ENCODE measurements around the gene ZNF638. TPM values are rescaled to one million over a fixed set of nuclear protein-coding genes. Genes with fewer than 3 reads are reported as not detected.

Gene ZNF638
- polyA plus RNA-seq, 3 donors: 210 to 235 (median 223) TPM

DNA sequence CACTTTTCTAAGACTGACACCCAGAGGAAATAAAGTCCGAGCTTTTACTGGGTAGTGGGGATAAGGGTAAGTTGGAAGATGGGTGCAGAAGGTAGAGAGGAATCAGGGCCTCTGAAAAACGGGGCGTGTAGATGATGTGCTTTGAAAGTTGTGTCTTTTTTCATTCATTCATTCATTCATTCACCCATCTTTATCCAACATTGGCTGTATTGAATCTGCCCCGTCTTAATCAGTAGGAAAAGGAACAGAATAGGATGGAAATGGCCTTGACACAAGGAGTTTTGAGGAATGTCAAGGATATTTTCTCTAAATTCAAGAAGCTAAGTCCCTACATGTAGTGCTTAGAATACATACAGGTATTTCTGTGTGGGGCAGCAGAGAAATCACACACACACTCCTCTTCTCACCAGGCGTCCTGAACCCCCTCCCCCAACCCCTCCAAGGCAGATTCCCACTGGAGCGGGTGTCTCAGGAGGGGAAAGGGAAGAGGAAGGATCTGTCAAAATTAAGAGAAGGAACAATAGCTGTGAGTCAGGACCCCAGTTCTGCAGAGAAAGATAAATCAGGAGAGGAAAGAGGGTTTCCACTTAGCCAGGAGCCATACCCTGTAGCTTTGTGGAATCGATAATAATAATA is 135.7 kb downstream of the ZNF638 start:
- no peak for DNase-seq (ENCODE audit: low read depth in 3 of 3, low spot score in 2 of 3)

DNA sequence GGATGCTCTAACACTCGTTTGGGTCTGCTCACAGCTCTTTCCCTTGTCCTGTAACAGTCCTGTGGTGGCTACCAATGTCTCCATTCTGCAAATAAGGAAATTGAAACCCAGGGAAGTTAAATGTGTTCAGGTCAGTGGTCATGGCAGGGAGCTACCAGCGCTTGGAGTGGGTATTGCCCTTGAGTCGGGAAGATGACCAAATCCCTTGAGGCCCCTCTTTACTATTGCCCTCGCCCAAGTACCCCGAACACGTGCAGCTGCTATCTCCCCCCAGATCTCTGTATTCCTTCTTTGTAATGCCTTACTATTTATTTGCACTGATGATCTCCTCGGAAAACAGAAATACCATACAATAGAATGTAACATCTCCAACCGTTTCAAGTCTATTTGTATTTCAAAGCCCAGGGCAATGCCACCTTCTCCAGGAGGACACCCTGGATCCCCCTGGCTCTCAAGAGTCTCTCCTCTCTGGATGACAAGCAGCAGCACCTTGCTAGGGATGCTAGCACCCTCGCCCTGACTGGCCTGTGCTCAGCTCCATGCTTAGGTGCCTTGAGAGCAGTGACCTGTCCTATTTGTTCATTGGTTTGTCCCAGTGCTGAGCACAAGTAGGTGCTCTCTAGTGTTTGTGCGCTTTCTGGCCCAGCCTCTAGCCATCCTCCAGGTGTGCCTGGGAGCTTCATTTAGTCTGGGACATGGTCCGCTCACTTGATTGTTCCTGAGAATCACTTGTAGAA is 136.9 kb downstream of the ZNF638 start:
- no peak for DNase-seq (ENCODE audit: low read depth in 3 of 3, low spot score in 2 of 3)

DNA sequence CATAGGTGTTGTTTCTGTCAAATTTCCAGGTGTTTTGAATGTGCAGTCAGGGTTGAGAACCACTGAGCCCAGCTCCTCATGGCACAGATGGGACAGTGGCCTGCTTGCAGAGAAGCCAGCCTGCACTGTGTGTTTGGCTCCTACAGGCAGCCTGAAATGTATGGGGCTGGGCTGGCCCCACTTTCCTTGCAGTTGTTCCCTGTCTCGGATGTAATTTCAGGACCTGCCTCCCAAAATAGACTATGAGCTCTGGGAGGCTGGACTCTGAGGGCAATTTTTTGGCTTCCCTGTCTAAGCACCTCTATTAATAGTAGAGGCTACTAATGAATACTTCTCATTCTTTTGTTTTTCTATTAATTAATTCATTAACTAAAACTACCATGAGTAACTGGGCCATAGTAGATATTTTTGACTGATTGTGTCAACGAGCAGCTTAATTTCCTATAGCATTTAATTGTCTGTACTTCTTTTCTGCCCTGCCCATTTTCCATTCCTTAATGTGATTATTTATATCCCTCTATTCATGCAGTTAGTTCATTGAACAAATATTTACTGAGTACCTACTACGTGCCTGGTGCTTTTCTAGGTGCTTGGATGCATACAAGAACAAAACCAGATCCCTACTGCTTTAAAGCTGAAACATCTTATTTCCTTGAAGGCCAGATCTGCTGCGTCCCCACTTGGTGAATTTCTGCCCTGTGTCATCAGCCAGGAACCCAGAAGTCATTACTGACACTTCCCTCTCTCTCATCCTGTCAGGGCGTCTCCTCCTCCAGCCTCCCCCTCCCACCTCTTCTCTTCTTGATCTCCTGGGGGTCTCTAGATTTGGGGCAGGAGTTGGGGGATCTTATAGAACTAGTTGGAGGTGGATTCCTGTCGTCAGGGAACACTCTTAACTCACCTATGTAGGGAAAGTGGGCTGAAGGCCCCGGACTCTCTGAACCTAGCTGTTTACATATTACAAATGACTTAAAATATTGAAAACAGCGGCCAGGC is 138.1 kb downstream of the ZNF638 start:
- no peak for DNase-seq (ENCODE audit: low read depth in 3 of 3, low spot score in 2 of 3)

DNA sequence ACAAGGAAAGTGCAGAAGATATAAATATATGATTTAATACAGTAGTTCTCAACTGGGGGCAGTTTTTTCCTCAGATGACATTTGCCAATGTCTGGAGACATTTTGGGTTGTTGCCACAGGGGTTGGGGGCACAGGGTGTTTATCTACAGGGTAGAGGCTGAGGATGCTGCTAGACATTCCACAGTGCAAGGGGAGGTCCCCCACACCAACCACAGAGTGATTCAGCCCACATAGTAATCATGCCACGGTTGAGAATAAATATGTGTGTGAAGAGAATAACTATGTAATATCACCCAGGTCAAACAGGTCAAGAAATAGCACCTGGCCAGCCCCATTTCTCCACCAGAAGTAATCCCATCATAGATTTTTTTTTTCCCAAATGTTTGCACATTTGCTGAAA is 139.7 kb downstream of the ZNF638 start:
- no peak for DNase-seq (ENCODE audit: low read depth in 3 of 3, low spot score in 2 of 3)

DNA sequence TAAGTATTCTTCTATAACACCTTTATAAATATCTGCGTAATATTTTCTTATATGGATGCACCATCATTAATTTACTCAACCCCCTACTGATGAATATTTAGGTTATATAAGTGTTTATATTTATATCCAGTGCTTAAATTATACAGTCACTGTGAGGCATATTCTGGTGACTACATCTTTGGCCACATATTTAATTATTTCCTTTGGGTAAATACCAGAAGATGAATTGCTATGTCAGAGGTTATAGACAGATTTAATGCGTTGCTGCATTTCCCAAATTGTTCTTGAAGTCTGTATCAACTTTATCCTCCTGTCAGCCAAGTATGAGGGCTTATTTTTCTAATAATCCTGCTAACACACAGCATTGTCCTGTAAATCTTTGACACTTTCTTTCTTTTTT is 140.4 kb downstream of the ZNF638 start:
- DNase-seq (ENCODE audit: low read depth in 3 of 3, low spot score in 2 of 3): no peak

DNA sequence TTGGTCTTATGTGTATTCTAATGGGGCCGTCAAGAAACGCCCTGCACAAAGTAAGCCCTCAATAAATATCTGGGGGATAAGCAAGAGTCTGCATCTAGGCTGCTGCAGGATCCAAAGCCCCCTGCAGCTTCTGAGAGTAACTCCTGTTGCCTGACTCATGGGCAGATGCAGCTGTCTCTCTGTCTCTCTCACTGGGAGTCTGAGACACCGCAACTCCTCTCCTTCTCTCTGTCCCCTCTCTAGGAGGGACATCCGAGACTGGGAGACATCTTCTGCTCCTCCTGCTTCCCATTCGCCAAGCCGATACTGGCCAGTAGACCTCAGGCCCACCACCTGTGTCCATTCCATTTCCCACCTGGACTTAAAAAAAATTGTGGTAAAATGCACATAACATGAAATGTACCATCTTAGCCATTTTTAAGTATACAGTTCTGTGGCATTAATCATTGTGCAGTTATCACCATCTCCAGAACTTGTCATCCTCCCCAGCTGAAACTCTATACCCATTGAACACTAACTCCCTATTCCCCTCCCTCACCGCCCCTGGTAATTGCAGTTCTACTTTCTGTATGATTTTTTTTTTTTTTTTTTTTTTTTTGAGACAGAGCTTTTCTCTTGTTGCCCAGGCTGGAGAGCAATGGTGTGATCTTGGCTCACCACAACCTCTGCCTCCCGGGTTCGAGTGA is 141.9 kb downstream of the ZNF638 start:
- DNase-seq (ENCODE audit: low read depth in 3 of 3, low spot score in 2 of 3): no peak

DNA sequence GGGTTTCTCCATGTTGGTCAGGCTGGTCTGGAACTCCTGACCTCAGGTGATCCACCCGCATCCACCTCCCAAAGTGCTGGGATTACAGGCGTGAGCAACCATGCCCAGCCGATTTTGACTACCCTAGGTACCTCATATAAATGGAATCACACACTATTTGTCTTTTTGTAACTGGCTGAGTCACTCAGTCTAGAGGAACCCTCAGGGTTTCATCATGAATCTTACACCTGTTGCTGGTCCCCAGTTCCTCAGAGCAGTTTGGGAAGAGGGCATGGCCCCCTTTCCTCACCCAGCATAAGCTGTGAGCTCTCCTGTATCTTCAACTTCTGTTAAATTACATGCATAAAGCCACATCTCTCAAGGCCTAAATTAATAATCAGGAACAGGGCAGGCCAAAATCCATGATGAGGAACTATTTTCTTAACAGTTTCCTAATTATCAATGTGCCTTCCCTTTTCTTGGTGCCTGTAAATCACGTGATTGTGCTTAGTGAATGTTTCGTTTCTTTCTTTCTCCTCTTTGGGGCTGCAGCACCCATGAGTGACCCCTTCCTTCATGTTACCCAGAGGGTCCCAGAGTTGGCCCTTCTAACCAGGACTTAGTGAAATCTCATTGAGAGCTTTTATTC is 142.6 kb downstream of the ZNF638 start:
- DNase-seq (ENCODE audit: low read depth in 3 of 3, low spot score in 2 of 3): no peak

DNA sequence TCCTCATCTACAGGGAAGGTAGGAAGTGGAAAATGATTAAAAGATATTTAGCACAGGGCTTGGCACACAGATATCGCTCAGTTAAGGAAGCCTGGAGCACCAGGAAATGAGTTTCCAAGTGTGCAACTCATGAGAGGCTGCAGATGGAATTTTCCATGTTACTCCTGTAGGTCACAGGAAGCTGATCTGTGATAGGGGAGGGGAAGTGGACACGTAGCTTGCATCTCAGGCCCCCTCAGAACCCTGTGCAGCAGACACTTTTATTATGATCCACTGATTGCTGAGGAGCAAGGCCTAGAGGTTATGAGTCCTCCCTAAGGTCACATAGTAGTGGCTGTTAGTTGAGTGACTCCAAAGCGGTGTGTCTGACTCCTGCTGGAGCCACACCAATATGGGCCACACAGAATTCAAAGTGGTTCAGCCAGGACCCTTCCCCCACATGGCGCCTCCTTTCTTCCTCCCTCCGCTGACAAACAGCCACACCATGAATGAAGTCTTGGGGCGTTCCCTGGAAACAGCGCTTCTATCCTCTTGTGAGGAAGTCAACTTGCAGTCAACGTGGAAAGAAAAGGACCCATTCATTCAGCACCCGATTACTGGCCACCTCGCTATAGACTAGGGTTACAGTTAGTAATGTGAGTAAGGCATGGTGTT is 143.3 kb downstream of the ZNF638 start:
- no peak for DNase-seq (ENCODE audit: low read depth in 3 of 3, low spot score in 2 of 3)

DNA sequence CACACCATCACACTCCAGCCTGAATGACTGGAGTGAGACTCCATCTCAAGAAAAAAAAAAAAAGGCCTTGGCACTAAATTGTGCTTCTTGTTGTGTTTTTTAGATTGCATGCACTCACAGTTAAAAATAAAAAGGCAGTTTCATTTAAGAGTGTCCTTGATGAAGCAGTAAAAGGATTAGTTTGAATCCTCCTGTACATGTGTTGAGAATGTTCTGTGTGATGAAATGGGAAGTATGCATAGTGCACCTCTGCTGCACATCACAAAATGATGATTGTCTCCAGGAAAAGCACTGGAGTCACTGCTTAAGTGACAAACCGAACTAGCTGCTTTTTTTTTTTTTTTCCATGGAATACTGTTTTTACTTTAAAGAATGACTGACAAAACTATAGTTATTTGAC is 144.9 kb downstream of the ZNF638 start:
- no peak for DNase-seq (ENCODE audit: low read depth in 3 of 3, low spot score in 2 of 3)

DNA sequence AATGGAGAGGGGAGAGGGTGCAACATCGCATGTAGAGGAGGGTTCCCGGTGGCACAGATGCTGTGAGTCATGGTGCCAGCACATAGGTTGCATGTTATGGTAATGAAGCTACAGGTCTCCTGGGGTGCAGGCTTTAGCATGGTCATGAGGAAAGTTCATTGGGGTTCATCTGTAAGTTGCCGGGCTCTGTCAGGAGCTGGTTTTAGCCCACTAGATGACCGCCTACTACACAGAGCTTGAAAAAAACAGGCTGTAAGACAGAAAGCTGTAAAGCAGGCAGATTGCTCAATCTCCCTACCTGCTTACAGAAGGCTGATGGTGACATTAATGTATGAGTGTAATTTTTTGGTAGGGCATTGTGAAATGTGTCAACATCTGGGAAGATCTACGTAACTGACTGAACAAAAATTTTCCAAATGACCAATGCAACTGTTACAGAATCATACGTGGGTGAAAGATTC is 145.7 kb downstream of the ZNF638 start:
- no peak for DNase-seq (ENCODE audit: low read depth in 3 of 3, low spot score in 2 of 3)

DNA sequence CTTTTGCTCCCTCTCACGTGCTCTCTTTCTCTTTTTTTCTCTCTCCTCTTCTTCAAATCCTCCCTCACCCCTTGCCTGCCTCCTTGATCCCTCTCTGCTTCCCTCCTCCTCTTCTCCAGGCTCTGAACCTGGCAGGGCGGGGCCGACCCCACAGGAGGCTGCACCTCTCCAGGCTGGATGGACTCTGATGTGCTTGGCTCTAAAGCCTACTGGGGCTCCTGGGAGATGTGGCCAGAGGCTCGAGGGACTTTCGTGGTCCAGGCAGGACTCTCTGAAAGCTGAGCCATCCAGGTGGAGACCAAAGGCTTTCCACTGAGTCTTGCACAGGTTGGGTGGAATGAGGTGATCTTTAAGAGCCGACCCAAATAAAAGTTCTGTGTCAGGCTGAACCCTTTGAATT is 147.2 kb downstream of the ZNF638 start:
- no peak for DNase-seq (ENCODE audit: low read depth in 3 of 3, low spot score in 2 of 3)

DNA sequence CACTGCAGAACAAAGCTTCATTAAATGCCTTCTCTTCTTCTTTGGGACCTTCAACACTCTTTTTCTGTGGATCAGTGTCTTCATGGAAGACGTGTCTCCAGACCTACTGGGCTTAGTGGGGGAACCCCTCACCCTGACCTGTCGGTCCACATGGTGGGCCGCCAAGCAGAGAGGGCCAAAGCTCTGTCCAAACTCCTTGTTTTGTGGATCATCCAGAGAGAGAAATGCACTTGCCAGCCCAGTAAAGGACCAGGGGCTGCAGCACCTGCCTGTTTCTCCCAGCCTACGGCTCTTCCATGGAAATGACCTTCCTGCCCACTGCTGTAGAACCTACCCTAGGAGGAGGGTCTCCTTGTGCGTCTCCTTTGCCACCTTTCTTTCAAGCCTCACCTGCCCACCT is 147.7 kb downstream of the ZNF638 start:
- no peak for DNase-seq (ENCODE audit: low read depth in 3 of 3, low spot score in 2 of 3)

DNA sequence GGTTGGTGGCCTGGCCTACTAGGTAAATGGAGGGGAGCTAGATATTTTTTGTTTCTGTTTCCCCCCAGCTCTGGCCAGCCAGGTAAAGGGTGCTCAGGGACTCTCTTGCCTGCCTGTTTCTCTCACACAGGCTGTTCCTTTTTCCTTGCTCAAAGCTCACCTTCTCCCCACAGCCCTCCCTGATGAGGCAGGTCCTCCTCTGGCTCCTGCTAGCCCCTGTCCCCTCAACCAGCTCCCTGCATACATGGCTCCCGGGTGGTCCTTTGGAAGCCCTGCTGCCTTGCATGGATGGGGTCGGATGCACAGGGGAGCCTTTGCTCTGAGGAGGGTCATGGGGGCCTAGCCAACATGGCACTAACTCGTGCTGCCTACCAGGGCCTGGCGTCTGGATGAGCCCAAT is 149.5 kb downstream of the ZNF638 start:
- no peak for DNase-seq (ENCODE audit: low read depth in 3 of 3, low spot score in 2 of 3)

DNA sequence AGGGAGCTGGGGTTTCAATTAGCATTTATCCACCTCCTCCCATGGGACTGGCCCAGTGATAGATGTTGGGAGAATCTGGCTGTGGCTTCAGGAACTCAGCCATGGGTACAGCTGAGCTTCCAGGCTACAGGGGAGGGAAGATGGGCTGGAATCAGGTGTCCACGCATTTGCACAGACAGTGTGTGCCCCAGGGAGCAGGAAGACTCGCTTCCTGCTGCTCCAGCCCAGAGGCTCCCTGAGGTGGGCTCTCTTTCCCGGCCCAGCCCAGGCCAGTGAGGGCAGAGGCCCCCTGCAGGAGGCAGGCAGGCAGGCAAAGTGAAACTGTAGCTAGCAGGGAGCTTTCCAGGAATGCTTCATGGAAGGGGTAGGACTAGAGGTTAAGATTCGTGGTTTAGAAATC is 150.5 kb downstream of the ZNF638 start:
- no peak for DNase-seq (ENCODE audit: low read depth in 3 of 3, low spot score in 2 of 3)

DNA sequence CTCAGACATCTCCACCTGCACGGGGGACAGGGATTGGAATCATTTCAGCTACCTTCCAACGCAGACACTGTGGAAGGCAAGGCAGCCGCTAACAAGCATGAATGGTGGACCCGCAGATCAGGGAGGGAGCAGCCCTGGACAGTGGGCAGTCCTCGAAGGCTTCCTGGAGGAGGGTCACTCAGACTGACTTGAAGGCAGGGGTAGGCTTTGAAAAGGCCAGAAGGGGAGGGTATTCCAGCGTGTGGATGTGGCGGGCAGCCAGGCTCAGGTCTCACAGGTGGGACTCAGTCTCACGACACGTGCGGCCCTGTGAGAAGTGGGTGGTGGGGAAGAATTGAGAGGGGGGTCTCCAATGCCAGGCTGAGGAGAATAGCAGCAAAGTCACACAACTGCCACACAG is 151.7 kb downstream of the ZNF638 start:
- no peak for DNase-seq (ENCODE audit: low read depth in 3 of 3, low spot score in 2 of 3)

DNA sequence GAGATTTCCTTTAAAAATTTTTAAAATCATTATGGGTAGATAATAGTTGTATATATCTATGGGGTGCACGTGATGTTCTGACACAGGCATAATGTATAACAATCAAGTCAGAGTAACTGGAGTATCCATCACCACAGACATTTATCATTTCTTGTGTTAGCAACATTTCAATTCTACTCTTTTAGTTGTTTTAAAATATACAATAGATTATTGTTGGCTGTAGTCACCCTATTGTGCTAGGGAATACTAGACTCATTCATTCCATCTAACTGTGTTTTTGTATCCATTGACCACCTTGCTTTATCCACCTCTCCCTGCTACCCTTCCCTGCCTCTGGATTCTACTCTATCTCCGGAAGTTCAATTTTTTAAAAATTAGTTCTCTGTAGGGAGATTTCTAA is 152.8 kb downstream of the ZNF638 start:
- DNase-seq (ENCODE audit: low read depth in 3 of 3, low spot score in 2 of 3): no peak

Measured in right renal cortex interstitium (tissue), 3 donors.